Tibial artery (tissue), 4 donors: ENCODE data around the gene TMEM179B.

Source experiments
- DNase-seq, 2 donors: peaks; one replicate each; pipeline ENCODE4 v3.0.0-alpha.2; 2019
- H3K27ac ChIP-seq, 2 donors: fragments of 200-600 bp; sonication (generic) in 1 of 2; 1 replicate in 1 of 2; 2 replicates in 1 of 2; pipeline ENCODE4 v1.5.1; 2018 to 2019; ENCODE audit warnings: mild to moderate bottlenecking in 1 of 2
- H3K27me3 ChIP-seq, 2 donors: fragments of 200-600 bp; sonication (generic) in 1 of 2; one replicate each; pipeline versions ENCODE4 v1.5.1 to v1.6.0; 2016 to 2019
- H3K36me3 ChIP-seq, 3 donors: fragments of 200-600 bp; sonication (generic) in 2 of 3; one replicate each; pipeline ENCODE4 v1.5.1; 2016 to 2019; ENCODE audit warnings: mild to moderate bottlenecking in 2 of 3
- H3K4me1 ChIP-seq, 4 donors: fragments of 200-600 bp; sonication (generic) in 2 of 4; 1 replicate in 3 of 4; 2 replicates in 1 of 4; pipeline ENCODE4 v1.5.1; 2016 to 2019
- H3K4me3 ChIP-seq, 2 donors: fragments of 200-600 bp; sonication (generic) in 1 of 2; 1 replicate in 1 of 2; 2 replicates in 1 of 2; pipeline ENCODE4 v1.5.1; 2018 to 2019; ENCODE audit warnings: mild to moderate bottlenecking in 2 of 2
- H3K9me3 ChIP-seq, 3 donors: fragments of 200-600 bp; sonication (generic) in 1 of 3; one replicate each; pipeline ENCODE4 v1.5.1; 2016 to 2019
- CTCF ChIP-seq, 2 experiments: fragments of 200-600 bp in 1 of 2; fragments of 450-650 bp in 1 of 2; IDR thresholded peaks; one replicate each; pipeline ENCODE4 v1.5.1; 2017 to 2019; ENCODE audit warnings: antibody characterized with exemption in 2 of 2, mild to moderate bottlenecking in 1 of 2, moderate library complexity in 1 of 2
- intact Hi-C: fragments of 100-400 bp; cut with DNase I; formaldehyde crosslinking; loops from one replicate; pipeline ENCODE4 v1.15.0; 2023; ENCODE audit warnings: low total_unique reads

TMEM179B gene

GRCh38 chr11:62771144-62772021, 15.8 kb upstream of the TMEM179B start, which contains the start of gene TAF6L:
TAF6L (plus strand) TSS chr11:62771396; CDS start chr11:62775784, 4,388 bp downstream.
- Histone ChIP-seq H3K27me3 (no peaks in the 10 kb centered on the region), H3K9me3 (no peaks in the 10 kb centered on the region), H3K27ac (peak within 1 kb of the TSS; percentile 84 to 89), H3K4me1 (peaks cover 0 to 24% (median 21%) of the 10 kb centered on the region in 4 donors), H3K4me3 (peak within 1 kb of the TSS; percentile 57 to 67), H3K36me3 (peaks cover 20 to 27% (median 24%) of the 10 kb centered on the region in 3 donors)
- DNase-seq: peak; percentile 99
- no peak for TF ChIP-seq CTCF (IDR thresholded peaks at IDR 0.05)
- intact Hi-C loops: no loop called here

- DNase-seq: no peak
- no peaks in the 10 kb centered on the region for H3K9me3 ChIP-seq
- intact Hi-C loops: no loop called here
- H3K27ac ChIP-seq: no peak overlapping the region
- H3K27me3 ChIP-seq: no peaks in the 10 kb centered on the region
- H3K4me1 ChIP-seq: peaks cover 0 to 23% (median 20%) of the 10 kb centered on the region in 4 donors
- H3K4me3 ChIP-seq: no peak overlapping the region
- no peak for TF ChIP-seq CTCF (IDR thresholded peaks at IDR 0.05)
- H3K36me3 ChIP-seq: peaks cover 27 to 45% (median 34%) of the 10 kb centered on the region in 3 donors
Observed at GRCh38 chr11:62774407-62774806, 12.8 kb upstream of the TMEM179B start.

- no peaks in the 10 kb centered on the region for H3K9me3 ChIP-seq
- no peak overlapping the region for H3K4me3 ChIP-seq
- no peak overlapping the region for H3K27ac ChIP-seq
- H3K36me3 ChIP-seq: peaks cover 28 to 56% (median 42%) of the 10 kb centered on the region in 3 donors
- peaks cover 0 to 11% (median 8%) of the 10 kb centered on the region in 4 donors for H3K4me1 ChIP-seq
- TF ChIP-seq CTCF (IDR thresholded peaks at IDR 0.05): no peak
- H3K27me3 ChIP-seq: no peaks in the 10 kb centered on the region
- no peak for DNase-seq
- intact Hi-C loops: no loop called here
Observed at GRCh38 chr11:62775646-62776045, 11.6 kb upstream of the TMEM179B start.

- DNase-seq: no peak
- Histone ChIP-seq H3K9me3 (no peaks in the 10 kb centered on the region), H3K36me3 (peaks cover 32 to 74% (median 47%) of the 10 kb centered on the region in 3 donors), H3K27me3 (no peaks in the 10 kb centered on the region), H3K4me3 (no peak overlapping the region), H3K4me1 (peaks cover 0 to 2% (median under 1%) of the 10 kb centered on the region in 4 donors), H3K27ac (no peak overlapping the region)
- intact Hi-C loops: no loop called here
- TF ChIP-seq CTCF (IDR thresholded peaks at IDR 0.05): no peak
Observed at GRCh38 chr11:62777389-62777788, 9.8 kb upstream of the TMEM179B start.

GRCh38 chr11:62778441-62778840, 8.8 kb upstream of the TMEM179B start:
- intact Hi-C loops: no loop called here
- Histone ChIP-seq H3K27ac (no peak overlapping the region), H3K36me3 (peaks cover 36 to 79% (median 51%) of the 10 kb centered on the region in 3 donors), H3K27me3 (no peaks in the 10 kb centered on the region), H3K9me3 (no peaks in the 10 kb centered on the region), H3K4me3 (no peak overlapping the region), H3K4me1 (no peaks in the 10 kb centered on the region)
- TF ChIP-seq CTCF (IDR thresholded peaks at IDR 0.05): no peak
- no peak for DNase-seq
